Loucy (cell line): ENCODE results near the gene LRRC59.
"Not testable (repeated sequence)": the region's sequence is repeated elsewhere in the genome, so short reads cannot be mapped to it uniquely, and the experiment has no call there.

Source experiments
- H2AFZ ChIP-seq: fragments of 200-600 bp; sonication (generic); 2 replicates; pipeline ENCODE4 v1.6.0; 2016; ENCODE audit warnings: antibody characterized with exemption, mild to moderate bottlenecking, low read length, moderate library complexity
- H3F3A ChIP-seq: fragments of 200-600 bp; 2 replicates; pipeline ENCODE4 v1.6.0; 2016; ENCODE audit warnings: antibody characterized with exemption, low read depth, mild to moderate bottlenecking
- H3K27me3 ChIP-seq: fragments of 200-600 bp; sonication (generic); 2 replicates; pipeline ENCODE4 v1.6.1; 2014; ENCODE audit warnings: low read length, mild to moderate bottlenecking; ENCODE audit not compliant: insufficient read depth, poor library complexity, severe bottlenecking
- H3K36me3 ChIP-seq: fragments of 200-600 bp; sonication (generic); 2 replicates; pipeline ENCODE4 v1.6.1; 2016; ENCODE audit warnings: low read length; ENCODE audit not compliant: insufficient read depth
- H3K4me1 ChIP-seq: fragments of 200-600 bp; sonication (generic); 2 replicates; pipeline ENCODE4 v1.5.1; 2014; ENCODE audit warnings: low read length, mild to moderate bottlenecking; ENCODE audit not compliant: insufficient read depth, poor library complexity, severe bottlenecking
- H3K4me2 ChIP-seq: fragments of 200-600 bp; sonication (generic); 2 replicates; pipeline ENCODE4 v1.6.0; 2014; ENCODE audit warnings: antibody characterized with exemption, low read length, low read depth, mild to moderate bottlenecking; ENCODE audit not compliant: poor library complexity, severe bottlenecking
- H3K4me3 ChIP-seq: fragments of 200-600 bp; sonication (generic); 2 replicates; pipeline ENCODE4 v1.5.1; 2014; ENCODE audit warnings: low read length, mild to moderate bottlenecking, mixed read lengths; ENCODE audit not compliant: poor library complexity, severe bottlenecking
- H3K79me2 ChIP-seq: fragments of 200-600 bp; sonication (generic); 2 replicates; pipeline ENCODE4 v1.6.1; 2014; ENCODE audit warnings: low read length; ENCODE audit not compliant: insufficient read depth
- H3K9ac ChIP-seq: fragments of 200-600 bp; sonication (generic); 2 replicates; pipeline ENCODE4 v1.6.0; 2014; ENCODE audit warnings: mild to moderate bottlenecking, low read depth, low read length, moderate library complexity; ENCODE audit not compliant: poor library complexity, severe bottlenecking
- H3K9me2 ChIP-seq: fragments of 200-600 bp; sonication (generic); replicated peaks from 2 replicates; pipeline ENCODE4 v1.6.1; 2016; ENCODE audit warnings: low read depth, low read length, mixed read lengths
- H3K9me3 ChIP-seq: fragments of 200-600 bp; sonication (generic); 2 replicates; pipeline ENCODE4 v1.6.1; 2014; ENCODE audit warnings: mild to moderate bottlenecking, antibody characterized with exemption, low read length, low read depth; ENCODE audit not compliant: insufficient read depth
- H4K20me1 ChIP-seq: fragments of 200-600 bp; sonication (generic); 2 replicates; pipeline ENCODE4 v1.6.0; 2014; ENCODE audit warnings: antibody characterized with exemption, low read length, mild to moderate bottlenecking; ENCODE audit not compliant: insufficient read depth, poor library complexity, severe bottlenecking
- EZH2phosphoT487 ChIP-seq: fragments of 200-600 bp; IDR thresholded peaks from 2 replicates; pipeline ENCODE4 v1.6.1; 2018; ENCODE audit warnings: antibody characterized with exemption, mild to moderate bottlenecking, moderate library complexity, borderline replicate concordance
- TF ChIP-seq, protein P1 (sequence below): fragments of 200-600 bp; sonication (generic); conservative IDR thresholded peaks from 2 replicates; pipeline ENCODE4 v1.5.1; 2014; ENCODE audit warnings: mild to moderate bottlenecking, antibody characterized with exemption, low read length

The LRRC59 gene

DNA sequence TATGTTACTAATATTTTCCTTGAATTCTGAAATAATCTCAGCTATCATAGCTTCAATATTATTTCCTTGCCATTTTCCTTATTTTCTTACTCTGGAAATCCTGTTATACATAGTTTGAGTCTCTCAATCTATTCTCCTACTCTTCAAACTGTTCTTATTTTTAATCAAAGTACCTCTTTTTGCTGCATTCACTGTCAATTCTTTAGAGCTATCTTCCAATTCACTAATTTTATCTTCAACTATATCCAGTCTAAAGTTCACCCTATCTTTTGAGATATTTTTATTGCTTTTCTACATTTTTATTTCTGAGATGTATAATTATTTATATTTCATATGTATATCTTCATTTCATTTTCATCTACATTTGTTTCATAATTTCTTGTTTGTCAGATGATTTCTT, 58.7 kb downstream of the LRRC59 start:
- Histone ChIP-seq H3K79me2 (no peaks in the 10 kb centered on the region), H3K36me3 (no peaks in the 10 kb centered on the region), H3K9me2 (no peaks in the 10 kb centered on the region), H3K9me3 (peaks cover 10% of the 10 kb centered on the region), H3K27me3 (no peaks in the 10 kb centered on the region), H3K4me2 (no peak overlapping the region), H2AFZ (no peak overlapping the region), H3F3A (no peaks in the 10 kb centered on the region), H3K4me1 (peaks cover 2% of the 10 kb centered on the region), H3K4me3 (no peak overlapping the region), H3K9ac (no peak overlapping the region), H4K20me1 (no peaks in the 10 kb centered on the region)
- no peak for TF ChIP-seq EZH2phosphoT487
- TF ChIP-seq, protein P1, sequence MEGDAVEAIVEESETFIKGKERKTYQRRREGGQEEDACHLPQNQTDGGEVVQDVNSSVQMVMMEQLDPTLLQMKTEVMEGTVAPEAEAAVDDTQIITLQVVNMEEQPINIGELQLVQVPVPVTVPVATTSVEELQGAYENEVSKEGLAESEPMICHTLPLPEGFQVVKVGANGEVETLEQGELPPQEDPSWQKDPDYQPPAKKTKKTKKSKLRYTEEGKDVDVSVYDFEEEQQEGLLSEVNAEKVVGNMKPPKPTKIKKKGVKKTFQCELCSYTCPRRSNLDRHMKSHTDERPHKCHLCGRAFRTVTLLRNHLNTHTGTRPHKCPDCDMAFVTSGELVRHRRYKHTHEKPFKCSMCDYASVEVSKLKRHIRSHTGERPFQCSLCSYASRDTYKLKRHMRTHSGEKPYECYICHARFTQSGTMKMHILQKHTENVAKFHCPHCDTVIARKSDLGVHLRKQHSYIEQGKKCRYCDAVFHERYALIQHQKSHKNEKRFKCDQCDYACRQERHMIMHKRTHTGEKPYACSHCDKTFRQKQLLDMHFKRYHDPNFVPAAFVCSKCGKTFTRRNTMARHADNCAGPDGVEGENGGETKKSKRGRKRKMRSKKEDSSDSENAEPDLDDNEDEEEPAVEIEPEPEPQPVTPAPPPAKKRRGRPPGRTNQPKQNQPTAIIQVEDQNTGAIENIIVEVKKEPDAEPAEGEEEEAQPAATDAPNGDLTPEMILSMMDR: no peak

DNA sequence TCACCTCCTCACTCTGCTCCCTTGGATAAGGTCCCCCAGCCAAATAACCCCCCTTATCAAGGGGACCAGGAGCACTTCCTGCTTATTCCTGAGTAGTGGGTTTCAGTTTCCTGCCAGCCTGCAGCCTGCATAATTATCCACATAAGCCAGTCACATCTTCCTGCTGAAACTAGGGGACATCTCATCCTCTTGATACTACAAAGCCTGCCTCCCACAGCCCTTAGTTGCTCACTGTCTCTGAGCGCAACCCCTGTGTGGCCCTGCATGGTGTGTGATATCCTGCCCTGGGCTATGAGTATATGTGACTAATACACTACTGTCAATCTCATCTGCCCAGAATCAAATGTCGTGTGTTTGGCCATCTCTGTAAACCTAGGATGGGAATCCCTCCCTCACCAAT, 59.4 kb downstream of the LRRC59 start:
- Histone ChIP-seq H3K79me2 (no peaks in the 10 kb centered on the region), H3F3A (no peaks in the 10 kb centered on the region), H2AFZ (no peak overlapping the region), H4K20me1 (no peaks in the 10 kb centered on the region), H3K4me2 (no peak overlapping the region), H3K4me3 (no peak overlapping the region), H3K27me3 (no peaks in the 10 kb centered on the region), H3K9me2 (no peaks in the 10 kb centered on the region), H3K4me1 (peaks cover 7% of the 10 kb centered on the region), H3K9me3 (peaks cover 10% of the 10 kb centered on the region), H3K36me3 (no peaks in the 10 kb centered on the region), H3K9ac (no peak overlapping the region)
- no peak for TF ChIP-seq EZH2phosphoT487
- TF ChIP-seq, protein P1: no peak

DNA sequence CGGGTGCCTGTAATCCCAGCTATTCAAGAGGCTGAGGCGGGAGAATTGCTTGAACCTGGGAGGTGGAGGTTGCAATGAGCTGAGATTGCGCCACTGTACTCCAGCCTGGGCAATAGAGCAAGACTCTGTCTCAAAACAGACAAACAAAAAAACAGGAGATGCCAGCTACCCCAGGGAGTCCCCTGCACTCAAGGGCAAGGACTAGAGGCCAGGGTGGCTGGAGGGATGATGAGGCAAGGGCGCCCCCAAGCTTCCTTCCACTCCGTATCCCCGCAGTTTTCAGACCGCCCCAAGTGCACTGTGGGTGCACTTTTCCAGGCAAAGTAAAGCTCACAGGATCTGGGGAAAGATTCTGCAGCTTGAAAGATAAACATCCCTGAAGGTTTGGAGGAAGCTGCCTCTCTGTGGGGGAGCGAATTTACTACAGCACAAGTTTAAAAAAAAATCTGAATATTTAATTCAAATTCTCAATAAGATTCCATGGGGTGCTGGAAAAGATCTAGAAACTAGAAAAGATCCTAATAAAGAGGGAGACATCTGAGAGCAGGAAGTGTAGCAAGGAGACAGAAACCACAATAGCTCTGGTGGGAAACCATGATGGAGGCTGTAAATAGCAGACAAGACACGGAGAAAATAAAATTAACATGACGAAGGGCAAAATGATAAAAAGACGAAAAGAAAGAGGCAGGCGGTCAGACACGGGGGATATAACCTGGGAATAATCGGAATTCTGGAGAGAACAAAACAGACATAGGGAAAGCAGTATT, 63.8 kb downstream of the LRRC59 start:
- H3K9me3 ChIP-seq, H4K20me1 ChIP-seq, H3K27me3 ChIP-seq, H3K9me2 ChIP-seq, H3K36me3 ChIP-seq, H3K4me1 ChIP-seq, H3F3A ChIP-seq, H3K79me2 ChIP-seq: not testable (repeated sequence)
- peak overlapping the region; percentile 48 for H3K4me3 ChIP-seq
- TF ChIP-seq, protein P1: peak; percentile 31
- peak overlapping the region; percentile 41 for H3K4me2 ChIP-seq
- H2AFZ ChIP-seq: 0 out of 2 replicates have a peak overlapping the region, but pooled peaks have one; percentile 2
- H3K9ac ChIP-seq: peak overlapping the region; percentile 14
